ENCODE data around the gene EPHA3.

EPHA3 gene

DNA sequence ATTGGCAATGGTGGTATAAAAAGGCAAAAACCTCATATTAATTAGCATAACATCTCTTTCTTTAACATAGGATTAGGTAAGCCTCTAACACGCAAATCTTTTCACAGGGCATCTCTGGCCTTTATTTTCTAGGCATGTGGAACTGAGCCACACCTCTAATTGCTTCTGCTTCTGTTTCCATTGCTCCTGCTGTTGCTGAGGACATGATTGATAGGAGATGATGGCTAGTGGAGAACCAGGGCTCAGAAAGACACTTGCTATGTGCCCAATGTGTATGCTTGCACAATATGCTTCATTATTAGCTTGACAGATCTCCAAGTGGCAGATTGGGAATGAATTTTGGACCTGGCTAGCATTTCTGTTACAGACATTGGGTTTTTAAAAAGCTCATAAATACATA, 114.5 kb downstream of the EPHA3 start:
- H3K36me3 ChIP-seq (ENCODE audit: control insufficient read depth, insufficient read depth, low read length): no peaks in the 10 kb centered on the region
- H3K27me3 ChIP-seq (replicated peaks; ENCODE audit: control insufficient read depth, insufficient read depth, low read length, poor library complexity, severe bottlenecking): no peaks in the 10 kb centered on the region
- no peak overlapping the region for H3K4me3 ChIP-seq (ENCODE audit: insufficient read depth, low read depth, low read length, poor library complexity, severe bottlenecking)
- no peak overlapping the region for H3K27ac ChIP-seq (ENCODE audit: insufficient read depth, low read length, poor library complexity, severe bottlenecking)
- no peaks in the 10 kb centered on the region for H3K4me1 ChIP-seq (ENCODE audit: control insufficient read depth, insufficient read depth, low read length, poor library complexity, severe bottlenecking)
- no peaks in the 10 kb centered on the region for H3K9me3 ChIP-seq (ENCODE audit: control insufficient read depth, low read length)
- no peak for DNase-seq

DNA sequence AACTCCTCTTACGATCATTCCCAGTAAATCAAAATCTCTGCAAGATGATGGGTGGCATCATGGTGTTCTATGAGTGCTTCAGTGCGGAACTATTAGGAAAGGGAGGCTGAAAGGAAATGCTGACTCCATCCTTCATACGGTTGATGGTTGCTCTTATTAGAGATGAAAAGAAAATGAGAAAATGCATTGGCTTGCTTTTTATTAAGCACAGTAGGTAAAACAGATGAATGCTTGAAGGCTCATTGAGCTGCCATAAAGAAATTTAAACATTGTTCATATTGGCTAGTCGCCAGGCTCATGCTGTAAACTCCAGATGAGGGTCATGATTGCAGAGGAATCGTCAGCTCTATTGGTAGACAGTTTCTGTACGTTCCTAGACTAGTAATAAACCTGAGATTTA, 115.8 kb downstream of the EPHA3 start:
- no peaks in the 10 kb centered on the region for H3K9me3 ChIP-seq (ENCODE audit: control insufficient read depth, low read length)
- H3K27ac ChIP-seq (ENCODE audit: insufficient read depth, low read length, poor library complexity, severe bottlenecking): no peak overlapping the region
- no peak for DNase-seq
- no peaks in the 10 kb centered on the region for H3K36me3 ChIP-seq (ENCODE audit: control insufficient read depth, insufficient read depth, low read length)
- no peaks in the 10 kb centered on the region for H3K4me1 ChIP-seq (ENCODE audit: control insufficient read depth, insufficient read depth, low read length, poor library complexity, severe bottlenecking)
- no peaks in the 10 kb centered on the region for H3K27me3 ChIP-seq (replicated peaks; ENCODE audit: control insufficient read depth, insufficient read depth, low read length, poor library complexity, severe bottlenecking)
- H3K4me3 ChIP-seq (ENCODE audit: insufficient read depth, low read depth, low read length, poor library complexity, severe bottlenecking): no peak overlapping the region

DNA sequence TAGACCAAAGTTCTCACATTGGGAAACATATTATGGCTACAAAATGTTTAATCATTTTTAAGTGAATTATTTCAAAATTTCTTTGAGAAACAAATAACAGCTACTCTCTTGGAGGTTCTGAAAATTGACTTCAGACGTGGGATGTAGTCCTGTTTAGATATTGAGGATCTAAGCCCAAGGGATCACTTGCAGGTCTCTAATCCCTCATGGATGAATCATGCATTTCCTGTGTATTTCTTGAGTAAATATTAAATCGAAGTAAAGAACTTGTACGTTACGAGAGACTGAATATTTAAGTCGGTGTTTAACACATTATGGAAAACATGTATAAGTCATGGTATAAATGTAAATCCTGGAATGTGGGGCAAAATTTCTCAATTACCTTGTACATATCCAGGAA, 119.8 kb downstream of the EPHA3 start:
- Histone ChIP-seq H3K9me3 (ENCODE audit: control insufficient read depth, low read length) (no peaks in the 10 kb centered on the region), H3K27me3 (replicated peaks; ENCODE audit: control insufficient read depth, insufficient read depth, low read length, poor library complexity, severe bottlenecking) (no peaks in the 10 kb centered on the region), H3K27ac (ENCODE audit: insufficient read depth, low read length, poor library complexity, severe bottlenecking) (no peak overlapping the region), H3K36me3 (ENCODE audit: control insufficient read depth, insufficient read depth, low read length) (no peaks in the 10 kb centered on the region), H3K4me3 (ENCODE audit: insufficient read depth, low read depth, low read length, poor library complexity, severe bottlenecking) (no peak overlapping the region), H3K4me1 (ENCODE audit: control insufficient read depth, insufficient read depth, low read length, poor library complexity, severe bottlenecking) (no peaks in the 10 kb centered on the region)
- DNase-seq: no peak

DNA sequence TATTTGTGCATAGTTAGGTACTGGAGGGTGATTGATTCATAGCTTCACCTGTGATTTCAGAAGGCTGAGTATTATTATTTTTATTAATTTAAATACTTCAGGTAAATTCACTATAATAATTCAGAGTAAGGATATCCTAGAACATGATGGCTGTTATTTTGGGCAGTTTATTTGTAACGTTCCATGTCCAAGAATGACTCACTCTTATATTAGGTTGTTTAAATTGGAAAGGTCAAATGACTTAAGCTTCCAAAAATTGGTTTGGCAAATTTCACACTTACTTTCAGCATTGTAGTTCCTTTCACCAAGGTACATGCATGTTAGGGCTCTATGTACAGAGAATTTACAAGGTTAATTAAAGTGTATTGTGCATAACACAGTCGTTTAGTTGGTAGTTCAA, 120.2 kb downstream of the EPHA3 start:
- Histone ChIP-seq H3K36me3 (ENCODE audit: control insufficient read depth, insufficient read depth, low read length) (no peaks in the 10 kb centered on the region), H3K9me3 (ENCODE audit: control insufficient read depth, low read length) (no peaks in the 10 kb centered on the region), H3K4me1 (ENCODE audit: control insufficient read depth, insufficient read depth, low read length, poor library complexity, severe bottlenecking) (no peaks in the 10 kb centered on the region), H3K27me3 (replicated peaks; ENCODE audit: control insufficient read depth, insufficient read depth, low read length, poor library complexity, severe bottlenecking) (no peaks in the 10 kb centered on the region), H3K4me3 (ENCODE audit: insufficient read depth, low read depth, low read length, poor library complexity, severe bottlenecking) (no peak overlapping the region), H3K27ac (ENCODE audit: insufficient read depth, low read length, poor library complexity, severe bottlenecking) (no peak overlapping the region)
- no peak for DNase-seq

DNA sequence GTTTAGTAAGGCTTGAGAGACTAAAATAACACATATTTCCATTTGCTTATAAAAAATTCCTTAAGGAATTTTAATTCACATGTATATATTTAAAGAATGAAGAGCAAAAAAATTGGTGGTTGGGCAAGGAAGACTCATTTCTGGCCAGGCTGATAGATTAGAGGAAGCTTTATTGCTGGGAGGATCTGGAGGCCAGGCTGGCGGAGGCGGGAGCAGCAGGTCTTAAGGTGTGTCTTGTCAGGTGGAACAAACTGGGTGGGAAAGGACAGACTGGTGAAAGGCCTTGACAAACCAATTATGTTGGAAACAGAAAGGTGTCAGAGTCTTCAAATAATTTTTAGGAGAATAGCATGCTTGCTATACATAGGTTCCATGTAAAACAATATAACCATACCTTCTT, 124.7 kb downstream of the EPHA3 start:
- no peaks in the 10 kb centered on the region for H3K36me3 ChIP-seq (ENCODE audit: control insufficient read depth, insufficient read depth, low read length)
- H3K27me3 ChIP-seq (replicated peaks; ENCODE audit: control insufficient read depth, insufficient read depth, low read length, poor library complexity, severe bottlenecking): no peaks in the 10 kb centered on the region
- H3K4me1 ChIP-seq (ENCODE audit: control insufficient read depth, insufficient read depth, low read length, poor library complexity, severe bottlenecking): no peaks in the 10 kb centered on the region
- H3K9me3 ChIP-seq (ENCODE audit: control insufficient read depth, low read length): no peaks in the 10 kb centered on the region
- H3K4me3 ChIP-seq (ENCODE audit: insufficient read depth, low read depth, low read length, poor library complexity, severe bottlenecking): no peak overlapping the region
- no peak overlapping the region for H3K27ac ChIP-seq (ENCODE audit: insufficient read depth, low read length, poor library complexity, severe bottlenecking)
- no peak for DNase-seq

DNA sequence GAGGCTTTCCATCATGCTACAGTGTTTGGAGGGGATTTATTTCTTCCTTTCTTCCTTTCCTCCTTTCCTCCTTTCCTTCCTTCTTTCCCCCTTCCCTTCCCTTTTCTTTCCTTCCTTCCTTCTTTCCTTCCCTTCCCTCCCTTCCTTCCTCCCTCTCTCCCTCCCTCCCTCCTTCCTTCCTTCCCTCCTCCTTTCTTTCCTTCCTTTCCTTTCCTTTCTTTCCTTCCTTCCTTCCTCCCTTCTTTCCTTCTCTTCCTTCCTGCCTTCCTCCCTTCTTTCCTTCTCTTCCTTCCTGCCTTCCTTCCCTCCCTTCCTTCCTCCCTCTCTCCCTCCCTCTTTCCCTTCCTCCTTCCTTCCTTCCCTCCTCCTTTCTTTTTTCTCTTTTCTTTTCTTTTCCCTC, 127.2 kb downstream of the EPHA3 start:
- Histone ChIP-seq H3K4me3 (ENCODE audit: insufficient read depth, low read depth, low read length, poor library complexity, severe bottlenecking) (no peak overlapping the region), H3K36me3 (ENCODE audit: control insufficient read depth, insufficient read depth, low read length) (no peaks in the 10 kb centered on the region), H3K9me3 (ENCODE audit: control insufficient read depth, low read length) (no peaks in the 10 kb centered on the region), H3K27ac (ENCODE audit: insufficient read depth, low read length, poor library complexity, severe bottlenecking) (no peak overlapping the region), H3K27me3 (replicated peaks; ENCODE audit: control insufficient read depth, insufficient read depth, low read length, poor library complexity, severe bottlenecking) (no peaks in the 10 kb centered on the region), H3K4me1 (ENCODE audit: control insufficient read depth, insufficient read depth, low read length, poor library complexity, severe bottlenecking) (no peaks in the 10 kb centered on the region)
- DNase-seq: no peak

DNA sequence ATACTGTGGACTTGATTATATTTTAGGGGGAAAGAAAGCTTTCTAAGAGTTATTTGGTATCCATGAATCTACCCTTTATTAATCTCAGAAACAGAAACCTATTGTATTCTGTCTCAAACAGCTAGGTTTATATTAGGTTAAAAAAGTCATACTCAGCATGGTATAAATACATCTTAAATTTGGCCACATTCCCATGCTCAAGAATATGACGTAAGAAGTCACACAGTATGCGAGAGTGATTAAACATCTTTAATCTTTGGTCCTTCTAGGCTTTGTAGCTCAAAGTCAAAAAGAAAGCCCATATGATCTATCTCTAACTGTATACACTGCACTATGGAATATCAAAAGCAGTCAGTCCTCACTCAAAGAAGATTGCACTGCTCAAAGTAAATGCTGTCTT, 131.4 kb downstream of the EPHA3 start:
- Histone ChIP-seq H3K27me3 (replicated peaks; ENCODE audit: control insufficient read depth, insufficient read depth, low read length, poor library complexity, severe bottlenecking) (no peaks in the 10 kb centered on the region), H3K4me3 (ENCODE audit: insufficient read depth, low read depth, low read length, poor library complexity, severe bottlenecking) (no peak overlapping the region), H3K36me3 (ENCODE audit: control insufficient read depth, insufficient read depth, low read length) (no peaks in the 10 kb centered on the region), H3K9me3 (ENCODE audit: control insufficient read depth, low read length) (no peaks in the 10 kb centered on the region), H3K4me1 (ENCODE audit: control insufficient read depth, insufficient read depth, low read length, poor library complexity, severe bottlenecking) (no peaks in the 10 kb centered on the region), H3K27ac (ENCODE audit: insufficient read depth, low read length, poor library complexity, severe bottlenecking) (no peak overlapping the region)
- DNase-seq: no peak

DNA sequence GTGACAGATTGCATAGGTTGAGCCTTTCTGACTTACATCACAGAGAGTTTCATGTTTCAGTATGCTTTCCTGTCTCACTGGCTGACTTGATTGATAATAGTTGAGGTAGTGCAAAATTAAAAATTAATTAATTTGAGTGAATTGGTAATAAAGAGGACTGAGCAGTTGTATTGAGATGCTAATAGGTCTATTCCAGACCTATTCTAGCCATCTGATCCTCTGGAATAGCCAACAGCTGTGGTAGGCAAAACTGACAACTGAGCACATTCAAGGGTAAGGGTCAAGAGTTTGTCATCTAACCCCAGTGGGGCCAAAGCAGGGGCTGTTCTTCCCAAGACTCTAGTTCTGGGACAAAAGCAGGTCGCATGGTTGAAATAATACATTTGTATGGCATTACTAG, 132.4 kb downstream of the EPHA3 start:
- Histone ChIP-seq H3K4me1 (ENCODE audit: control insufficient read depth, insufficient read depth, low read length, poor library complexity, severe bottlenecking) (no peaks in the 10 kb centered on the region), H3K27me3 (replicated peaks; ENCODE audit: control insufficient read depth, insufficient read depth, low read length, poor library complexity, severe bottlenecking) (no peaks in the 10 kb centered on the region), H3K9me3 (ENCODE audit: control insufficient read depth, low read length) (no peaks in the 10 kb centered on the region), H3K4me3 (ENCODE audit: insufficient read depth, low read depth, low read length, poor library complexity, severe bottlenecking) (no peak overlapping the region), H3K27ac (ENCODE audit: insufficient read depth, low read length, poor library complexity, severe bottlenecking) (no peak overlapping the region), H3K36me3 (ENCODE audit: control insufficient read depth, insufficient read depth, low read length) (no peaks in the 10 kb centered on the region)
- DNase-seq: no peak

DNA sequence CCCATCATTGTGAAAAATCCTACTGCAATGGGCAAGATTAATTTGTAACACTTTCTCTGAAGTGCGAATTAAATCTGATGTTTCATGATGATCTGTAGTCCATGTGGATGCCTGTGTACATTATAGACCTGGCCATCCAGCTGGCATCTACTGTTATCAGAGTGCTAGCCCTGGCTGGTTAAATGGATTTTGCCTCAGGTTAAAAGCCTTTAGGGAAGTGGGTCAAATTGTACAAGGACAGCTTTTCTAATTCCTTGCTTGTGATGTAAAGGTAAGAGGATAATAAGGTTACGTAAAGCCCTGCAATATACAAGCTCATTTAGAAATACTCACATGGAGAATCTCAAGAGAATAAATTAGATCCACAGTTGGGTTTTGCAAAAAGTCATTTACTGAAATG, 138.2 kb downstream of the EPHA3 start:
- Histone ChIP-seq H3K27me3 (replicated peaks; ENCODE audit: control insufficient read depth, insufficient read depth, low read length, poor library complexity, severe bottlenecking) (no peaks in the 10 kb centered on the region), H3K9me3 (ENCODE audit: control insufficient read depth, low read length) (no peaks in the 10 kb centered on the region), H3K36me3 (ENCODE audit: control insufficient read depth, insufficient read depth, low read length) (no peaks in the 10 kb centered on the region), H3K4me1 (ENCODE audit: control insufficient read depth, insufficient read depth, low read length, poor library complexity, severe bottlenecking) (no peaks in the 10 kb centered on the region), H3K4me3 (ENCODE audit: insufficient read depth, low read depth, low read length, poor library complexity, severe bottlenecking) (no peak overlapping the region), H3K27ac (ENCODE audit: insufficient read depth, low read length, poor library complexity, severe bottlenecking) (no peak overlapping the region)
- no peak for DNase-seq

DNA sequence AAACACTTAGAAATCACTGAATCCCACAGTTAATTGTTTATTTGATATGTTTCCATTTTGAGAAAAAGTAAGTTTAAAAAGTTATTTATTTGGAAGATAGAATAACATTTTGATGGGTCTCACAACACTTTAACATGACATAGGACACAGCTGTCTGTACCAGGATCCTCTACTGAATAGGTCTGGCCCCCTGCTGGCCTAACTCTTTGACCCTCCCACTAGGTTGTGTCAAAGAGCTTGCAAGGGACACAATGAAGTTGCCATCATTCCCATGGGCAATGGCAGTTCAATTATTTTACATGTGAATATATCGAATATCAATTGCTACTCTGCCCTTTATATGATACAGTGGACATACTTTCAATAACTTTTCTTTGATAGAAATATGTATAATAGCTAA, 138.9 kb downstream of the EPHA3 start:
- Histone ChIP-seq H3K27me3 (replicated peaks; ENCODE audit: control insufficient read depth, insufficient read depth, low read length, poor library complexity, severe bottlenecking) (no peaks in the 10 kb centered on the region), H3K4me1 (ENCODE audit: control insufficient read depth, insufficient read depth, low read length, poor library complexity, severe bottlenecking) (no peaks in the 10 kb centered on the region), H3K4me3 (ENCODE audit: insufficient read depth, low read depth, low read length, poor library complexity, severe bottlenecking) (no peak overlapping the region), H3K27ac (ENCODE audit: insufficient read depth, low read length, poor library complexity, severe bottlenecking) (no peak overlapping the region), H3K9me3 (ENCODE audit: control insufficient read depth, low read length) (no peaks in the 10 kb centered on the region), H3K36me3 (ENCODE audit: control insufficient read depth, insufficient read depth, low read length) (no peaks in the 10 kb centered on the region)
- no peak for DNase-seq

DNA sequence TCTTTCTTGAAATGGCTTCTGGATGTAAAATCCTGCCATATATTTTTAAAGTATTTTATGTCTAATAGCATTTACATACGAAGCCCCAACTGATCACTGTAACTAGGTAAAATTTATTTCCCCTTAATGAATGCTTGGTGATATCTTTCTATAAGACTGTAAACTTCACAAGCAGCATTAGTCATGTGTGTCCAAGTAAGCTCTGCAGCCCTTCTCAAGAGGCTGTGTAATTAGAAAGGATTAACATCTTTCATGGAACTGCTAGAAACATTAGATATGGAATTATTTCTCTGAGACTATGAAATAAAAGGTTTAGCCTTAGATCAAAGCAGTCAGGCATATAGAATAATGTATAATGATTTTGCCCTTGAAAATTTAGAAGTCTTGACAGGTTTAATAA, 143.3 kb downstream of the EPHA3 start:
- H3K4me3 ChIP-seq (ENCODE audit: insufficient read depth, low read depth, low read length, poor library complexity, severe bottlenecking): no peak overlapping the region
- no peak overlapping the region for H3K27ac ChIP-seq (ENCODE audit: insufficient read depth, low read length, poor library complexity, severe bottlenecking)
- no peaks in the 10 kb centered on the region for H3K9me3 ChIP-seq (ENCODE audit: control insufficient read depth, low read length)
- no peaks in the 10 kb centered on the region for H3K36me3 ChIP-seq (ENCODE audit: control insufficient read depth, insufficient read depth, low read length)
- H3K4me1 ChIP-seq (ENCODE audit: control insufficient read depth, insufficient read depth, low read length, poor library complexity, severe bottlenecking): no peaks in the 10 kb centered on the region
- DNase-seq: no peak
- no peaks in the 10 kb centered on the region for H3K27me3 ChIP-seq (replicated peaks; ENCODE audit: control insufficient read depth, insufficient read depth, low read length, poor library complexity, severe bottlenecking)

All from effector memory CD4-positive, alpha-beta T cell (primary cell).